HG02852 (cell line): ENCODE measurements around the gene LYST.
"Not testable (repeated sequence)": the region's sequence is repeated elsewhere in the genome, so short reads cannot be mapped to it uniquely, and the experiment has no call there.

ENCODE experiments used
- ATAC-seq: cut with Tn5 transposase; IDR thresholded peaks from one replicate; pipeline ENCODE4 v1.9.1; 2021; ENCODE audit warnings: mild to moderate bottlenecking, moderate library complexity; ENCODE audit not compliant: unreplicated experiment

Gene LYST

DNA sequence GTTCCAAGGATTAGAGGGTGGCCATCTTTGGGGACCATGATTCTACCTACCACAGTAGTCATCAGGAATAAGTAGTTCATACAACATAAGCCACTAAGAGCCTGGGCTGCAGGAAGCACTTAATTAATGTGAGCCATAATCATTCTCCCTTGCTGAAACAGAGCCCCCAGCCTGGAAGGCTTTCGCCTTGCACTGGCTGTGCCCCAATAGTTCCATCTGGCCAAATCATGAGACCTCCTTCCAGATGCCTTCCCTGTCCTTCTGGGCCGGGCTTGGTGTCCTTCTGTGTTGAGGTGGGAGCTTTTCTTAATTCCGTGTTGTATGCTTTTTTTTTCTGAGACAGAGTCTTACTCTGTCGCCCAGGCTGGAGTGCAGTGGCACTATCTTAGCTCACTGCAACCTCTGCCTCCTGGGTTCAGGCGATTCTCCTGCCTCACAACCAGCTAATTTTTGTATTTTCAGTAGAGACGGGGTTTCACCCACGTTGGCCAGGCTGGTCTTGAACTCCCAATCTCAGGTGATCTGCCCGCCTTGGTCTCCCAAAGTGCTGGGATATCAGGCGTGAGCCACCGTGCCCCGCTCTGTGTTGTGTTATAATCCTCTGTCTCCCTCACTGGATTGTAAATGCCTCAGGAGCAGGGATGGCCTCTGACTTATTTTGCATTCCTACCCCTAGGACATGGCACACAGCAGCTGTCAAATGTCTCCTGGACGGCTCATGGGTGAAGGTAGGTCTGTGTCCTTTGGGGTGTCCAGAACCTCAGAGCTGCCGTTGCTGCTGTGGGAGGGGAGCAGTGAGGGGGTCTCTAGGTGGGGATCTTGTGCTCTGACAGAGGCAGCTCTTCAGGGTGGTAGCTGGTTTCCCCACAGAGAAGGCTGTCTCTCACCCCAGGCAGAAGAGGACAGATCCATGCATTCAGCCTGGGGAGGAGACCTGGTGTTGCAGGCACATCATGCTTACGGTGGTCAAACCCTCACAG lies 227.2 kb downstream of the LYST start:
- no peak for ATAC-seq

DNA sequence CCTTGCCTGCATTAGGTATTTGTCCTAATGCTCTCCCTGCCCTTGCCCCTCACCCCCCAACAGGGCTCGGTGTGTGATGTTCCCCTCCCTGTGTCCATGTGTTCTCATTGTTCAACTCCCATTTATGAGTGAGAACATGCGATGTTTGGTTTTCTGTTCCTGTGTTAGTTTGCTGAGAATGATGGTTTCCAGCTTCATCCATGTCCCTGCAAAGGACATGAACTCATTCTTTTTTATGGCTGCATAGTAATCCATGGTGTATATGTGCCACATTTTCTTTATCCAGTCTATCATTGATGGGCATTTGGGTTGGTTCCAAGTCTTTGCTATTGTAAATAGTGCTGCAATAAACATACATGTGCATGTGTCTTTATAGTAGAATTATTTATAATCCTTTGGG lies 228.1 kb downstream of the LYST start:
- not testable (repeated sequence) for ATAC-seq

DNA sequence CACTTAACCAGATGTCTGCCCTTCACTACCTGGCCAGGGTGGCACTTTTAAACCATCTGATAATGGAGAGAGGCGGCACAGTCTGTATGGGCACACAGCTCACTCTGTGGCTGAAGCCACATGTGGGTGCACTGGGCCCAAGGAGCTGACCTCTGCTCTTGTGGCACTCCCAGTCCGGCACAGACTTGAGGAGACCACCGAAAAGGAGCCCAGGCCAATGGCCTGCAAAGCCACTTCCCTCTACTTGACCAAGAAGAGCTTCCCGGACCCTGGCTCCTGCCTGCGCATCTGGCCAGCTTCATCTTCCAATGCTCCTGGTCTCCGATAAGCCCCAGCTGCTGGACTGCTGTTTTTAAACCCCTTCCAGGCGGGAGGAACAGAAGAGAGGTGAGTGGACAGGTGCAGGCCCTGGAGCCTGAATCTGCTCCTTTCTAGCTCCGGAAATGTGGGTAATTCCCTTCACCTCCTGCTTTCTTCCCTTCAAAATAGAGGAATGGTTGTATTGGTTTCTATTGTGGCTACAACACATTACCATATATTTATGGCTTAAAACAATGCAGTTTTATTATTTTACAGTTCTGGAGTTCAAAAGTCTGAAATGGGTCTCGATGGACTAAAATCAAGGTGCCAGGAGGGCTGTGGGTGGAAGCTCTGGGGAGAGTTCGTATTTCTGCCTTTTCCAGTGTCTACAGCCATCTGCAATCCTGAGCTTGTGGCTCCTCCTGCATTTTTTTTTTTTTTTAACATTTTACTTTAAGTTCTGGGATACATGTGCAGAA lies 228.8 kb downstream of the LYST start:
- ATAC-seq, result no peak

DNA sequence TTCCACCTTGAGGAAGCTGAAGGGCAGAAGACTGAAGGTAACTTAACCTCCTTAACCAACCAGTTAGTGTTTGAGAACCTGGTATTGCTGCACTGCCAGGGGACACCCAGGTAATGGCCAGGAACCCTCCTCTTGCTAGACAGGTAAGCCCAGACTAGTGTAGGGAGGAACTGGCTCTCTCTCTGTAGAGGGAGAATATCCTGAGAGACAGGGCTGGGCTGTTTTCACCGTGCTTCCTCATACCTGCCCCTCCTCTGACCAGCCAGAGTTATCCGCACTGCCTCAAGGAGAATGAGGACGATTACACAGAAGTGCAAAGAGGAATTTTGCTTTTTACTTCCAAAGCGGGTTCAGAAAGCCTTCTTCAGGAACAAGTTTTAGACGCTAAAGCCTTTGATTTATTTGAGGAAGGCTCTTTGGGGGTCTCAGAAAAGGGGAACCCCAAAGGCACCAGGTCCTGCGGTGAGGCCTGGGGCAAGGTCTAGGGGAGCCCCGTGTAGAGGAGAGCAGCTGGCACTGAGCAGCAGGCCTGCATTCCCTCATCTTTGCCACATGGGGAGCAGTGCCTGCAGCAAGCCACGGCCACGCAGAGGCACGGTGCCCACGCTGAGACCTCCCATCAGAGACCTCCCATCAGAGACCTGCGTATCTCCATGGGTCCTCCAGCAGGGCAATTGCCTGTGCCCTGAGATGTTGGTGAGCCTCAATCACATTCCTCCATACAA lies 230.6 kb downstream of the LYST start:
- ATAC-seq, result no peak

DNA sequence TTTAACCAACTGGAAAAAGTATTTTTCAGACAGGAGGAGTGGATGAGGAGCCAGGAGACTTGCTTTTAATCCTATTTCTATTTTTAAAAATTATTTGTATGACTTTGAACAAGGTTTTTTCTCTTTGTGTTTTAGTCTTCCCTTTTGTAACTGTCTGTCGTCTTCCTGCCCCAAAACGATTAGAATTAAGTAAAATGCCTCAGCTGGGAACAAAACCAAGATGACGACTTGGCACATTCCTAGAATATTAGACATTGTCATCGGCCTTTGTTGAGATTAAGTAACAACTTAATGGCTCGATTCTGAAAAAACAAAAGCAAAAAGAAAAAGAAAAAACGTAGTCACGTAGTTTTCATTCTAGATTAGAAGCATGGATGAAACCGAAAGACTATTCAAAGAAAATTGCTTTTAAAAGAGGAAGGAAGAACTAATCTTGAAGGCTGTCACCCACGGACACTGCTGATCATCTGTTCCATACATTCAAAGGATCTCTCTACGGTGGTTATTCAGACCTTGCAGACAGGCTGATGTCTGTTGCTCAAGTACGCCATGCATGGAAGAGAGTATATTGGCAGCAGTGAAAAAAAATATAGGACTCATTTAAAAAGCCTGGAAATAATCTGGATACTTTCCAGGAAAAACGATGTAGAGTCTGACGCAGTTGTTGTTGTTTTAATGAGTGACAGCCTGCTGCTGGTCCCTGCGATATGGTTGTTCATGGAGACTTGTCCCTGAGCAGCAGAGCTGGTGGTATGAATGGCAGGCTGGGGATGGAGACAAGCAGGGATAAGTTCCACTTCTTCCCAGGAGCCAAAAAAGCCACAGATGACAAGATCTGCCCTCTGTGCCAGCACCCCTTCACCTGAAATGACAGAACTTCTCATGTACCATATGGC lies 234.0 kb downstream of the LYST start:
- peak; percentile 81 for ATAC-seq

DNA sequence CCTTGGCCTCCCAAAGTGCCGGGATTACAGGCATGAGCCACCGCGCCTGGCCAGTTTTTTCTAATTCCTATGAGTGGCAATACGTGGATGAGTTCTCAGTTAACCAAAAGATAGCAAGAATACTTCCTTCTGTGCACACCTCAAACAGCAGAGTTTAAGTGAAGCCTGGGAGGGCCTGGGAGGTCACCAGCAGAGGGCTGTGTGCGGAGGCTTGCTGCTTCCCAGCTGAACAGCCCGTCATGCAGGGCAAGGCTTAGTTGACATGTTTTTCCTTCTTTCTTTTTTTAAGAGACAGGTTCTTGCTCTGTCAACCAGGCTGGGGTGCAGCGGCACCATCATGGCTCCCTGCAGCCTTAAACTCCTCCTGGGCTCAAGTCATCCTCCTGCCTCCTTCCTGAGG lies 234.9 kb downstream of the LYST start:
- ATAC-seq, result no peak

DNA sequence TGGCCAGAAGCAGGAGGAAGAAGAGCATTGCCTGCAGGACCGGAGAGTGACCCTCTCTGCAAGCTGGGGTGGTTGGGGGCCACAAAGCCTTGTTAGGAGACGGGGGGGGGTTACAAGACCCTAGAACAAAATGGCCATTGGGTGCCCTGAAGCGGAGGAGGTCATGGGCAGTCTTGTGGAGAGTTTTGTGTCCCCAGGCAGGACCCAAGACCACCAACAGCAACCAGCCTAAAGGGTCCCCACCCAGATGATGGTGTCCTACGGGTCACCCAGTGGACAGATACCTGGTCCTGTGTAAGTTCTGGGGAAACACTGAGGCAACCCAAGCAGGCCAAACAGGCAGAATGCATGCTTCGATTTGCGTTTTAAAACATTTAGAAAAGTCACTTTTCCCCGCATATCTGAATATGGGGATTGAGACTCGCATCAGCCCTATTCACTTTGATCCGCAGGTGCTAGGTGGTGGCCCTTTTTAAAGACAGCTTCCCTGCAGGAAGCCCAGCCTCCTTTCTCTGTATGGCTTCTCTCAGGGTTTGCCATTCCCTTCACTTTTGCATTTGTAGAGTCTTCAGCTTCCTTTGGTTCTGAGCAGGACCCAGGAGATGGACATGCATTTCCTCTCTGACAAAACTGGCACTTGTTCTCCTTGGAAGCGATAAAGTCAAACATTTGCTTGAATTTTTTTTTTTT lies 238.2 kb downstream of the LYST start:
- no peak for ATAC-seq

DNA sequence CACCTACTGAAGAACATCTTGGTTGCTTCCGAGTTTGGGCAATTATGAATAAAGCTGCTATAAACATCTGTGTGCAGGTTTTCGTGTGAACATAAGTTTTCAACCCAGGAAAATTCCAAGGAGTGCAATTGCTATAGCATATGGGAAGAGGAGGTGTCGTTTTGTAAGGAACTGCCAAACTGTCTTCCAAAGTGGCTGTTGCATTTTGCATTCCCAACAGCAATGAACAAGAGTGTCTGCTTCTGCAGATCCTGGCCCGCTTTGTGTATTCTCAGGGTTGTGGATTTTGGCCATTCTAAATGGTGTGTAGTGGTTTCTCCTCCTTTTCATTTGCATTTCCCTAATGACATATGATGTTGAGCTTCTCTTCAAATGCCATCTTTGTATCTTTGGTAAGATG lies 240.9 kb downstream of the LYST start:
- no peak for ATAC-seq

DNA sequence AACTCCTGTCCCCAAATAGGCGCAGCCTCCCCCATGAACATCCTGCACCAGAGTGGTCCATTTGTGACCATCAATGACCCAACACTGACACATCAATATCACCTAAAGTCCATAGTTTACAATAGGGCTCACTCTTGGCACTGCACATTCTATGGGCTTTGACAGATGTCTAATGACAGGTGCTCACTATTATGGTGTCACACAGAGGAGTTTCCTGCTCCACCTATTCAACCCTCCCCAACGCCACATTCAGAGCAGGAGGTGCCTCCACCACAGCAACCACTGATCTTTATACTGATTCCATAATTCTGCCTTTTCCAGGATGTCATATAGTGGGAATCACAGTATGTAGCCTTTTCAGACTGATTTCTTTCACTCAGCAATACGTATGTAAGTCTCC lies 241.4 kb downstream of the LYST start:
- no peak for ATAC-seq

DNA sequence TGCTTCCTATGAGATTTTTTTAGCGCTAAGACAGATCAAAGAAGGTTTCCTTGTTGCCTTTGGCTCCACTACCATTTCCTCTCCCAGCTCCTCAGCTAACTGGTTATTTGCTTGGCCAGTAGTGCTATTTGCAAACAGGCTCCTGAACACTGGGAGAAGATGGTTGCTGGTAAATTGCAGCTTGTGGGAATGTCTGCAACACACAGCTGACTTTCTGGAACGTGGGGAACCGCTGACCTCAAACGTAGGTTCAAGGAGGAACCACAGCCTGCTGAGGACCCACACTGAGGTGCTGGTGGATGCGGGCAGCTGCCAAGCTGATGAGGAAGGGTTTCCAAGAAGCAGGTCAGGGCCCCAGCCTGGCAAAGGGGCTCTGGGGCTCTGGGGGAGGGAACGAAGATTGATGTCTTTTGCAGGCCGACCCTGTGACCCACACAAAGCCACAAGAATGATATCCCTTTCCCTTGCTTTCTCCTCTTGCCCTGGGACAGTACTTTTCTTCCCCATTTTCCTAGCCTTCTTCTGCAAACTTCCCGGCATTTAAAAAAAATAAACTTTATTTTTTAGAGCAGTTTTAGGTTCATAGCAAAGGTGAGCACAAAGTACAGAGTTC lies 241.9 kb downstream of the LYST start:
- no peak for ATAC-seq

DNA sequence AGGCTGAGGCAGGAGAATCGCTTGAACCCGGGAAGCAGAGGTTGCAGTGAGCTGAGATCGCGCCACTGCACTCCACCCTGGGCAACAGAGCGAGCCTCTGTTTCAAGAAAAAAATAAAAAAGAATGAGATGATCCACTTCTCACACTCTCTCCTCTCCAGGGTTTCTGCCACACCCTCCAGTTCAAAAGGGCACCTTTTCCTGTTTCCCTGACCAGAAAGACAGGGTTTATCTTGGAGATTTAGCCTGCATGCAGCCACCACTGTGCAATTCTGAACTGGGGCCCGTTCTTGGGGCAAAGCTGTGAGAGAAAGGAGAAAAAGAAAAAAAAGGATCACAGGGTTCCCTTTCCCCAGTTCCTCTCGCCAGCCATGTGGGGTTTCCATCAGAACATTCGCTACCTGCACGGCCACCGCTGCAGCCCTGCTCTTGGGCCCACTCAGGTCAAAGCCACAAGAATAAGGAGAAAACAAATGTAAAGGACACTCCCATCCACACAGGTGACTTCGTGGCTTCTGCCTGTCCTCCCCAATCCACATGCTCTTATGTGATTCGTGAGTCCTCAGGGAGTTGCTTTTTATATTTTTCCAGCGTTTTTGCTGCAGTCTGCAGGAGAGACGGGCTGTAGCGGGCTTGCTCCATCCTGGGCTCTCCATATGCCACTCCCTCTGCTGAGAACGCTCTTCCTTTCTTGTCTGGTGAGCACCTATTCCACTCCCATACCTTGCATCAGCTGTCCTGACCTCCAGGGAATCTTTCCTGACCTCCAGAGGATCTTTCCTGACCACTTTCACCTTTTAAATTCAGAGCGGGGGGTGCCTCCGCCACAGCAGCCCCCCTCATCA lies 243.5 kb downstream of the LYST start:
- no peak for ATAC-seq

DNA sequence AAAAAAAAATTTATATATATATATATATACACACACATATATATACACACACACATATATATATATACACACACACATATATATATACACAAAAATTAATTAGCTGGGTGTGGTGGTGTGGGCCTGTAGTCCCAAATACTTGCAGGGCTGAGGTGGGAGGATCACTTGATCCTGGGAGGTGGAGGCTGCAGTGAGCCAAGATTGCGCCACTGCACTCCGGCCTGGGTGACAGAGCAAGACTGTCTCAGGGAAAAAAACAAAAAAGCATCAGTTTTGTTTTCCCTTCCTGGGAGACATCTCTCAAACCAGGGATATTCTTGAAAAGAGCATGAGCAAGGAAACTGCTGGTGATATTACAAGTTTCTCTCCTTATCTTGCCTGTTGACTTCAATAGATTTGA lies 247.6 kb downstream of the LYST start:
- ATAC-seq, result not testable (repeated sequence)

DNA sequence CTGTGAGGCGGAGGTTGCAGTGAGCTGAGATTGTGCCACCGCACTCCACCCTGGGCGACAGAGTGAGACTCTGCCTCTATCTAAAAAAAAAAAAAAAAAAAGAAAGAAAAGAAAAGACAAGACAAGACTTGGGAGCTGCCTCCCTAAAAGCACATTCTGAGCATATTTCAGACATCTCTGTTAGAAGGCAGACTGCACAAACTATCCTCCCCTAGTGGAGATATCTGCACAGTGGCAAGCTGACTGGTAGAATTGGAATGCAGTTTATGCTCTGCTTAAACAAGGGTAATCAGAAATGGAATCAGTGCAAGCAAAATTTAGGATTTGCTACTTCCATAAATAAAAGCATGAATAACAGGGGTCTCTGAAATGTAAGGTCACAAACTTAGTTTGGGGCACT lies 248.9 kb downstream of the LYST start:
- ATAC-seq, result no peak

DNA sequence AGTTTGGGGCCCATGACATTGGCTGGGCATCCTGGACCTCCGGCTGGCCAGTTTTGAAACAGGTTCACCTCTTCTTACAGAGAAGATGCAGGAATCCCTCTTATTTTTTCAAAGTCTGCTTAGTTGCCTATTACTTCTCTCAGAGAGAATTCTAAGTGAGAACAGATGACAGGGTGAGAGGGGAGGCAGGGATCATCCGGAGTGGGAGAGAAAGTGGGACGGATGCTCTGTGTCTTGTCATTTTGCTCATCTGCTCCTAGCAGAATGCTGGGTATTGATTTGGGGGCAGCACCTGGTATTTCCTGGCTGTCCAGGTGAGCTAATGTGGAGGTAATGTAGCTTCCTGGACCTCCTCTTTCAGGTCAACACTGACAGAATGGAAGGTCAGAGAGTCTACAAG lies 249.6 kb downstream of the LYST start:
- ATAC-seq, result no peak

DNA sequence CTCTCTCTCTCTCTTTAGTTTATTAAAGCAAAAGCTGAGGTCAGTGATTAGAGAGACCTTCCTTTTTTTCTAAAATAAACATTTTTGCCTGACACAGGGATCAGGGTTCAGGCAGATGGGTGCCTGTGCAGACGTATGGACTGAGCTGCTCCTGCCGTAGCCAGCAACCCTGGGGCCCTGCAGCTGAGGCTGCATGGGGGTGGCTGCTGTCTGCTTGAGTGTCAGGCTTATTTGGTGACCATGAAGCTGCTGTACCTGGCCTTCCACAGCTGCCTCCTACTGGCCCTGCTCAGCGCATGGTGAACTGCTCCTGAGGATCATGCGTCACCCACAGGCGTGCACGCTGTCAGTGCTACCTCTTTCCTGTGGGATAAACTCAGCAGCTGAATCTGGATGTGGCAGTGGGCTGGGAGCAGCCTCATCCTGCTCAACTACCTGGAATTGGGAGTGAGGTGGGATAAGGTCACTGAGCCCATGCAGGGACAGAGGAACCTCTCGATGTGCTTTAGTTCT lies 252.2 kb downstream of the LYST start:
- ATAC-seq, result no peak

DNA sequence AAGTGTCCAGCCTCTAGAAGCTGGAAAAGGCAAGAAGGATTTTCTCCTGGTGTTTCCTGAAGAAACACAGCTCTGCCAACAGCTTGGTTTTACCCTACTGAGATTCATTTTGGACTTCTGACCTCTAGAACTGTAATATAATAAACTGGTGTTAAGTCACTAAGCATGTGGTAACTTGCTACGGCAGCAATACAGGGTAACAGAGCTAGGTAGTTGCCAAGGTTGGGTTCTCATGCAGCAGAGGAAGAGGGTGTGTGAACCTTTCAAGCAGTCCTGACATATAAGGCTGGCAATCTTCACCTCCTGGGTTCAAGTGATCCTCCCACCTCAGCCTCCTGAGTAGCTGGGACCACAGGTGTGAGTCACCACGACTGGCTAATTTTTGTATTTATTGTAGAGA lies 253.1 kb downstream of the LYST start:
- ATAC-seq, result no peak

DNA sequence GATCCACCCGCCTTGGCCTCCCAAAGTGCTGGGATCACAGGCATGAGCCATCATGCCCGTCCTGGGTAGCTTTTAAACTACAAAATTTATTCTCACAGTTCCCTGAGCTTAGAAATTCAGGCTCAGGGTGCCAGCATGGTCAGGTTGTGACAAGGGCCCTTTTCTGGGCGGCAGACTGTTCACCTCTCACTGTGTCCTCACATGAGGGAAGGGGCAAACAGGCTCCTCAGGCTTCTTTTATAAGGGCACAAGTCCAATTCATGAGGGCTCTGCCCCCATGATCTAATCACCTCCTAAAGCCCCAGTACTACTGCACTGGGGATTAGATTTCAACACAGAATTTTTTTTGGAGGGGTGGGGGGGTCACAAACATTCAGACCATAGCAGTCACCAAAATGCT lies 253.9 kb downstream of the LYST start:
- ATAC-seq, result no peak
